ENCODE measurements around the gene CPE. TPM values are rescaled to one million over a fixed set of nuclear protein-coding genes. Genes with fewer than 3 reads are reported as not detected.
"Not testable (repeated sequence)": the region's sequence is repeated elsewhere in the genome, so short reads cannot be mapped to it uniquely, and the experiment has no call there.

Gene CPE
- total and polyA plus RNA-seq, 12 donors = 16.9 to 57.6 (median 26.6) TPM

DNA sequence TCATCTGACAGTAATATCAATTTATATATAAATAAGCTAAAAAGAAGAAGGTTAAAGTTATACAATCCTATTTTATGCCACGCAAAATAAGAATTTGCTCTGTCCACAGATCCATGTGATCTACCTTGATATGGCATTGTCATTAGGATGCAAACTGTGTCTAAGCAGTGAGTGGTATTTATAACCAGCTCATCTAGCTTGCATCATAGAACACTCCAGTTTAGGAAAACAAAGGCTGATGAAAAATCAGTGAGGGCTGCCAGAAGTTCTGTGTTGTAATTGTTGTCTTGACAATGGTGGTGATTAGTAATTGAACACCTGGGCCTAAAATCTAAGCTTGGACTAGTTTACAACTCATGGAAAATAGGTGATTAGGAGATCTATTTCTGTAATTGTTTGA is 111.0 kb downstream of the CPE start:
- peaks cover 0 to 8% (median 0%) of the 10 kb centered on the region in 9 donors for H3K36me3 ChIP-seq
- H3K4me3 ChIP-seq = no peak overlapping the region
- H3K27ac ChIP-seq = no peak overlapping the region
- DNase-seq (no peak), ATAC-seq (no peak)
- H3K9me3 ChIP-seq = no peaks in the 10 kb centered on the region
- intact Hi-C loops (cut with DNase I) = loop anchor here in 5 of 10 donors (5.0 to 10.0 kb wide), 2 partner anchors 603 to 765 kb away; no protein-coding TSS in a partner anchor
- TF ChIP-seq, protein P1, sequence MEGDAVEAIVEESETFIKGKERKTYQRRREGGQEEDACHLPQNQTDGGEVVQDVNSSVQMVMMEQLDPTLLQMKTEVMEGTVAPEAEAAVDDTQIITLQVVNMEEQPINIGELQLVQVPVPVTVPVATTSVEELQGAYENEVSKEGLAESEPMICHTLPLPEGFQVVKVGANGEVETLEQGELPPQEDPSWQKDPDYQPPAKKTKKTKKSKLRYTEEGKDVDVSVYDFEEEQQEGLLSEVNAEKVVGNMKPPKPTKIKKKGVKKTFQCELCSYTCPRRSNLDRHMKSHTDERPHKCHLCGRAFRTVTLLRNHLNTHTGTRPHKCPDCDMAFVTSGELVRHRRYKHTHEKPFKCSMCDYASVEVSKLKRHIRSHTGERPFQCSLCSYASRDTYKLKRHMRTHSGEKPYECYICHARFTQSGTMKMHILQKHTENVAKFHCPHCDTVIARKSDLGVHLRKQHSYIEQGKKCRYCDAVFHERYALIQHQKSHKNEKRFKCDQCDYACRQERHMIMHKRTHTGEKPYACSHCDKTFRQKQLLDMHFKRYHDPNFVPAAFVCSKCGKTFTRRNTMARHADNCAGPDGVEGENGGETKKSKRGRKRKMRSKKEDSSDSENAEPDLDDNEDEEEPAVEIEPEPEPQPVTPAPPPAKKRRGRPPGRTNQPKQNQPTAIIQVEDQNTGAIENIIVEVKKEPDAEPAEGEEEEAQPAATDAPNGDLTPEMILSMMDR (IDR thresholded peaks at IDR 0.05) = no peak
- 84 to 88% methylated on average over 1 of the region's 1 CpG for WGBS, 2 donors
- H3K27me3 ChIP-seq = peaks cover 0 to 13% (median 0%) of the 10 kb centered on the region in 7 donors
- H3K4me1 ChIP-seq = peaks cover 0 to 7% (median 0%) of the 10 kb centered on the region in 9 donors

DNA sequence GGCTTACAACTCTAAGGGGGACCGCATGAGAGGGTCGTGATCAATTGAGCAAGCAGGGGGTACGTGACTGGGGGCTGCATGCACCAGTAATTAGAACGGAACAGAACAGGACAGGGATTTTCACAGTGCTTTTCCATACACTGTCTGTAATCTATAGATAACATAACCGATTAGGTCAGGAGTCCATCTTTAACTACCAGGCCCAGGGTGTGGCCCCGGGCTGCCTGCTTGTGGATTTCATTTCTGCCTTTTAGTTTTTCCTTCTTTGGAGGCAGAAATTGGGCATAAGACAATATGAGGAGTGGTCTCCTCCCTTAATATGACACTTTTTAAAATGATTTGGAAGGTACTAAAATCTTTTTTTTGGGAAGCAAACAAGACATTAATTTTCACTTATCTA is 113.8 kb downstream of the CPE start:
- H3K4me1 ChIP-seq, H3K9me3 ChIP-seq, H3K27ac ChIP-seq, DNase-seq, ATAC-seq, H3K4me3 ChIP-seq: not testable (repeated sequence)
- peaks cover 0 to 13% (median 0%) of the 10 kb centered on the region in 7 donors for H3K27me3 ChIP-seq
- intact Hi-C loops (cut with DNase I) = loop anchor here in 5 of 10 donors (5.0 to 10.0 kb wide), 2 partner anchors 600 to 762 kb away; no protein-coding TSS in a partner anchor
- H3K36me3 ChIP-seq = peaks cover 0 to 13% (median 0%) of the 10 kb centered on the region in 9 donors
- 69 to 79% methylated on average over 6 of the region's 6 CpGs for WGBS, 2 donors

DNA sequence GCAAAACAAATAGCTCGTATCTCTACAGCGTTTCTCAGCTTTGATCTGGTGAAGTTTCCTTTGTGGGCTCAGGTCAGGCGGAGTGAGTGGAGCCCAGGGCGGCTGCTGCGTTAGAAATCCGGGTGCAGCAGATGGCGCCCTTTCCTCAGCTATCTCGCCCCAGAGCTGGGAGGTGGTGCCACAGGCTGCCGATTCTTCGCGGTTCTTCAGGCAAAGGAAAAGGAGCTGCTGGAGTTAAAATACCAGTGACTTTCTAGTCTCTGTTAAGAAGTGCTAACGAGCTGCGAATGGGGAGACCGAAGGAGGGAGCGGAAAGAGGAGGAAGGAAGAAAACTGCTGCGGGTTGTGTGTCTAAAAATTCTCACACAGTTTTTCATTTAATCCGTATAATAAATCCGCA is 114.6 kb downstream of the CPE start:
- ATAC-seq = peak; percentile 86 to 97 (median 92)
- 14 to 15% methylated on average over 18 of the region's 18 CpGs for WGBS, 2 donors
- Histone ChIP-seq H3K4me1 (peaks cover 0 to 7% (median 0%) of the 10 kb centered on the region in 9 donors), H3K27me3 (peaks cover 0 to 13% (median 0%) of the 10 kb centered on the region in 7 donors), H3K9me3 (no peaks in the 10 kb centered on the region), H3K4me3 (peak overlapping the region in 2 of 10 donors; percentile 13 to 25), H3K36me3 (peaks cover 0 to 15% (median 0%) of the 10 kb centered on the region in 9 donors), H3K27ac (no peak overlapping the region)
- intact Hi-C loops (cut with DNase I) = loop anchor here in 6 of 10 donors (1.0 to 10.0 kb wide), 3 partner anchors 598 to 761 kb away; no protein-coding TSS in a partner anchor
- DNase-seq = peak; percentile 51 to 74
- TF ChIP-seq, protein P1 (IDR thresholded peaks at IDR 0.05) = peak; percentile 39 to 83 (median 67)

DNA sequence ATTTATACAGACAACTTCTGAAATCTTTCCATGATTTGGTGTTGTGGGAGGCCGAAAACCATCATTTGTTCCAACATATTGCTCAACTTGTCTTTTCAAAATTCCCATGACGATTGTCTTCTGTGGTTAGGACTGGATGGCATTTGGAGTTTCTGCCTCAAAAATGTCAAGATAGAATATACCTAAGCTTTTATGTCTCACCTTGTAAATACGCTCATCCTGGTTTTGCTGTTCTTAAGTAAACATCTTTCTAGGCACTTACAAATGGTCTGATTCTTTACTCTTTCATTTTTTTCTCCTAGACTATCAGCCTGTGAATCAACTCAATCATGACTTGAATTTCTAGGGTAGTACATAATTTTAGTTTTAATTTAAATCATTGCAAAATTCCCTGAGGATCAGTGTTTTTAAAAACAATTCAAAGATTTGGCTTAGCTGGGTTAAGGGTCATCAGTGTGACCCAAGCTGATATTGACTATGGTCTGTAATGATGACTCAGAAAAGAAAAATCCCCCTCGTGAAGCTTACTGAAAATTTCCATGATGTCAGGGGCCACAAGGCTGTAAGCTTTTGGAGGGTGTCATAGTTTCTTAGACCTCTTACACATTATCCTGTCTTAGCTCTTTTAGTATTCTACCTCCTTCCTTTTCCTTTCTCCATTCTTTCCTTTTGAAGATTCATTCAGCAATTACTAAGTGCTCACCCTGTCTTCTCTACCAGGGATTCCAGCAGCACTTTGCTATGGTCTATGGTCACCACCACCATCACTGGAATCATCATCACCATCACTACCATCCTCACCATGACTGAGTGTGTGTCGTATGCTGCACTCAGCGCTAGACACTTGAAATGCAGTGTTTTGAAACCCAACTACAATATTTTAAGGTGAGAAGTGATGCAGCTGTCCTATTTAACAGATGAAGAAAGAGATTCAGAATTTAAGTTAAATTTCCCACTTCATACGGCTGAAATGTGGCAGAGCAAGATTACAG is 124.4 kb downstream of the CPE start:
- H3K27me3 ChIP-seq = peaks cover 0 to under 1% (median 0%) of the 10 kb centered on the region in 7 donors
- TF ChIP-seq, protein P1 (IDR thresholded peaks at IDR 0.05) = no peak
- peak overlapping the region in 2 of 10 donors; percentile 35 to 74 for H3K27ac ChIP-seq
- H3K4me1 ChIP-seq = peaks cover 0 to 15% (median 0%) of the 10 kb centered on the region in 9 donors
- no peak overlapping the region for H3K4me3 ChIP-seq
- 82 to 85% methylated on average over 7 of the region's 7 CpGs for WGBS, 2 donors
- no peaks in the 10 kb centered on the region for H3K9me3 ChIP-seq
- H3K36me3 ChIP-seq = peaks cover 0 to 4% (median 0%) of the 10 kb centered on the region in 9 donors
- DNase-seq (no peak), ATAC-seq (peak in 3 of 8 donors; percentile 26 to 68 (median 67))
- intact Hi-C loops (cut with DNase I) = no loop called here

Measured in heart right ventricle (tissue), 16 donors.